Retinal pigment epithelial cell (primary cell): ENCODE data around the gene ZBBX.

Experiments used
- DNase-seq: peaks from one replicate; pipeline ENCODE4 v3.0.0-alpha.2; 2010; ENCODE audit warnings: low read depth
- H3K4me3 ChIP-seq: 2 replicates; pipeline ENCODE4 v1.5.1; 2011; ENCODE audit warnings: mild to moderate bottlenecking, low read length, control low read depth, moderate library complexity
- TF ChIP-seq, protein P1 (sequence below): conservative IDR thresholded peaks from 2 replicates; pipeline ENCODE4 v1.5.1; 2011; ENCODE audit warnings: low read depth, low read length, control low read depth, inconsistent platforms

Gene ZBBX

GRCh38 chr3:167287308-167287707 lies 92.8 kb downstream of the ZBBX start:
- TF ChIP-seq, protein P1, sequence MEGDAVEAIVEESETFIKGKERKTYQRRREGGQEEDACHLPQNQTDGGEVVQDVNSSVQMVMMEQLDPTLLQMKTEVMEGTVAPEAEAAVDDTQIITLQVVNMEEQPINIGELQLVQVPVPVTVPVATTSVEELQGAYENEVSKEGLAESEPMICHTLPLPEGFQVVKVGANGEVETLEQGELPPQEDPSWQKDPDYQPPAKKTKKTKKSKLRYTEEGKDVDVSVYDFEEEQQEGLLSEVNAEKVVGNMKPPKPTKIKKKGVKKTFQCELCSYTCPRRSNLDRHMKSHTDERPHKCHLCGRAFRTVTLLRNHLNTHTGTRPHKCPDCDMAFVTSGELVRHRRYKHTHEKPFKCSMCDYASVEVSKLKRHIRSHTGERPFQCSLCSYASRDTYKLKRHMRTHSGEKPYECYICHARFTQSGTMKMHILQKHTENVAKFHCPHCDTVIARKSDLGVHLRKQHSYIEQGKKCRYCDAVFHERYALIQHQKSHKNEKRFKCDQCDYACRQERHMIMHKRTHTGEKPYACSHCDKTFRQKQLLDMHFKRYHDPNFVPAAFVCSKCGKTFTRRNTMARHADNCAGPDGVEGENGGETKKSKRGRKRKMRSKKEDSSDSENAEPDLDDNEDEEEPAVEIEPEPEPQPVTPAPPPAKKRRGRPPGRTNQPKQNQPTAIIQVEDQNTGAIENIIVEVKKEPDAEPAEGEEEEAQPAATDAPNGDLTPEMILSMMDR: no peak
- no peak overlapping the region for H3K4me3 ChIP-seq
- DNase-seq: no peak

GRCh38 chr3:167274141-167274874 lies 105.8 kb downstream of the ZBBX start:
- no peak for DNase-seq
- TF ChIP-seq, protein P1: no peak
- no peak overlapping the region for H3K4me3 ChIP-seq

DNA sequence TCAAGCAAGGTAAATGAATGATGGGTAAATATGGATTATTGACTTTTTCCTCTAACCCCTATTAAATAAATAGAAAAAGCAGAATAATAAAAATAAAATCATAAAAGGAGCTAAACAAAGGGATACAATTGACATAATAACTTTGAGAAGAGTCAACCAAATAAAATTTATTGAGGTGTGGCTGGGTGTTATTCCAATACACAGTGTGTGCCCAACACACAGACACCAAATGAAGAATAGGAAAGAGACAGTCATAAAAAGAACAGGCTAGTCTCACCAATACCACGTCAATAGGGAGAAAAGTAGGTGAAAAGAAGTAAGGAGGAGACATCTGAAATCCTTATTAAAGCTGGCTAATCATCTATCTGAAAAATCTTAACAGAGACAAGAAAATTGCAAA lies 127.1 kb downstream of the ZBBX start:
- H3K4me3 ChIP-seq: no peak overlapping the region
- no peak for DNase-seq
- TF ChIP-seq, protein P1: no peak

DNA sequence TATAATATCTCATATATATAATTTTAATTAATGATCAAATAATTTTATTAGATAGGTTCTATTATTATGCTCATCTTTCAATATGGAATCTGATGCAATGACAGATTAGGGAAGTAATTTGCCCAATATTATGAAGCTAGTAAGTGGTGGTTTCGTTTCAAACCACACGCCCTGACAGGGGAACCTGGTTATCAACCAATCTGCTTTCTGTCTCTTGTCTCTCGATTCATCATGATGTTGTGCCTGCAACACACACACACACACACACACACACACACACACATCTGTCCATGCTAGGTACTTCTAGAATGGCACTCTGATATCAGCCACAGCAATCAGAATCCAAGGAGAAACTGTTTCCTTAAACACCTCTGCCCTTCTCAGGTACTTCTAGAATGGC lies 128.4 kb downstream of the ZBBX start:
- TF ChIP-seq, protein P1: no peak
- no peak overlapping the region for H3K4me3 ChIP-seq
- no peak for DNase-seq

- H3K4me3 ChIP-seq: no peak overlapping the region
- TF ChIP-seq, protein P1: no peak
- DNase-seq: no peak
Observed at GRCh38 chr3:167246252-167246651, 133.8 kb downstream of the ZBBX start.

DNA sequence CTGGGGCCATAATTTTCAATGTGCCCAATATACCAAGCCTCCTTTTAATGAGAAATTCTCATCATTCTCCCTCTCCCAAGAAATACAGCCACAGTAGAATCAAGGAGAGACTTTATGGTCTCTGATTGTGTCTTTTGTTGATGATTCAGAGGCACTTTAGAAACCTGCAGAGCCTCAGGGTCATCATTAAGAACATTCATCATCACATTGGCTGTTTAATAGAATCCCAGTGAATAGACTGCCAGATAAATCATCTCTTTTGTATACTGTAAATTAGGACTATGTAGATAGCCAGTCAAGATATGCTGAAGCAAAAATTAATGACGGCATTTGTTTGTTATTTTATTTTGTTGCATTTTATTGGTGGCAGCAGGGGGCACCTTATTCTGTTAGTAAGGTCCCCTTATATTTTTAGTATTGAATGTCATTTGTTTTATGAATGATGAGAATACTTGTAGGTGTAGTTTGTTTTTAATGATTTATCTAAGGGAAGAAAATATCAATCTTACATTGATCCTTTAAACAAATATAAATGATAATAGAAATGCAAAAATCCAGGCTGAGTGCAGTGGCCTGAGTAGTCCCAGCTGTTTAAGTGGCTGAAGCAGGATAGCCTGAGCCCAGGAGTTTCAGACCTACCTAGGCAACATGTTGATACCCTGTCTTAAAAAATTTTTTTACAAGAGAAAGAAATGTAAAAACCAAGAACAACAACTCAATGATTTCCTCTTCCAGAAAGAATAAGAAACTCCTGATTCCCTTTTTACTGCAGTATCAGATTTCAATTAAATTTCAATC lies 138.8 kb downstream of the ZBBX start:
- H3K4me3 ChIP-seq: no peak overlapping the region
- no peak for DNase-seq
- TF ChIP-seq, protein P1: no peak
